Endothelial cell of umbilical vein (primary cell): Measurements from ENCODE around the gene ITGAE. TPM values are rescaled to one million over a fixed set of nuclear protein-coding genes. Genes with fewer than 3 reads are reported as not detected.
"Not testable (repeated sequence)": the region's sequence is repeated elsewhere in the genome, so short reads cannot be mapped to it uniquely, and the experiment has no call there.

Experiments used
- BruUV-seq: library from RNA; stranded (reverse); fragments of 400-500 nt; replicated peaks from 2 replicates; lab custom pipeline; 2021; lab: Mats Ljungman, UMichigan
- CTCF ChIA-PET: fragments of 300-600, 350-600 bp; sonication (Branson Sonifier 250); formaldehyde crosslinking; loops from one replicate; lab custom pipeline; 2021; ENCODE audit warnings: antibody characterized with exemption, inconsistent platforms; lab: Charles Lee
- POLR2A ChIA-PET: fragments of 300-600, 350-600 bp; sonication (Branson Sonifier 250); formaldehyde crosslinking; loops from one replicate; lab custom pipeline; 2021; ENCODE audit warnings: antibody characterized with exemption, inconsistent platforms; lab: Charles Lee
- DNase-seq: peaks from one replicate; pipeline ENCODE4 v3.0.0-alpha.2; 2011; ENCODE audit warnings: low read depth, low spot score
- FAIRE-seq: peaks from 2 replicates; lab custom pipeline; 2011; peaks lifted over from hg19 to GRCh38; lab: Jason Lieb, UNC
- H2AFZ ChIP-seq: 2 replicates; pipeline ENCODE4 v1.6.0; 2012; ENCODE audit warnings: low read depth, low read length, control low read depth, inconsistent platforms
- H3K27ac ChIP-seq: 2 replicates; pipeline ENCODE4 v1.5.1; 2011; ENCODE audit warnings: low read depth, mild to moderate bottlenecking, control low read depth, low read length, moderate library complexity; ENCODE audit not compliant: insufficient read depth
- H3K27me3 ChIP-seq, 2 experiments: 2 replicates each; pipeline versions ENCODE4 v1.6.0 to v1.6.1; 2011; ENCODE audit warnings: low read length in 2 of 2, mixed read lengths in 1 of 2; ENCODE audit not compliant: control insufficient read depth in 2 of 2, insufficient read depth in 2 of 2
- H3K36me3 ChIP-seq, 2 experiments: 2 replicates in 1 of 2; 3 replicates in 1 of 2; pipeline ENCODE4 v1.5.1; 2011; ENCODE audit warnings: low read length in 2 of 2, mild to moderate bottlenecking in 1 of 2, moderate library complexity in 1 of 2; ENCODE audit not compliant: control insufficient read depth in 2 of 2, insufficient read depth in 2 of 2; ENCODE audit errors: extremely low read depth in 1 of 2
- H3K4me1 ChIP-seq: 3 replicates; pipeline ENCODE4 v1.5.1; 2011; ENCODE audit warnings: mild to moderate bottlenecking, low read length; ENCODE audit not compliant: control insufficient read depth, insufficient read depth; ENCODE audit errors: extremely low read depth
- H3K4me2 ChIP-seq: 2 replicates; pipeline ENCODE4 v1.6.1; 2011; ENCODE audit warnings: low read length, control low read depth, mixed read lengths; ENCODE audit not compliant: insufficient read depth
- H3K4me3 ChIP-seq, 3 experiments: fragments of 200-600 bp in 1 of 3; sonication (generic), shearing (Covaris generic) in 1 of 3; replicated peaks in 1 of 3; 2 replicates each; pipeline ENCODE4 v1.5.1; 2011 to 2016; ENCODE audit warnings: control low read depth in 3 of 3, low read length in 3 of 3, mild to moderate bottlenecking in 2 of 3, inconsistent platforms in 1 of 3, low read depth in 1 of 3, moderate library complexity in 1 of 3; ENCODE audit not compliant: insufficient read depth in 1 of 3
- H3K79me2 ChIP-seq: 2 replicates; pipeline ENCODE4 v1.6.0; 2012; ENCODE audit warnings: low read length, inconsistent platforms; ENCODE audit not compliant: control insufficient read depth, insufficient read depth
- H3K9ac ChIP-seq: replicated peaks from 2 replicates; pipeline ENCODE3; 2011; ENCODE audit warnings: low read length, control low read depth; ENCODE audit not compliant: insufficient read depth; ENCODE audit errors: extremely low read depth
- H3K9me1 ChIP-seq: replicated peaks from 3 replicates; pipeline ENCODE4 v1.6.0; 2011; ENCODE audit warnings: mild to moderate bottlenecking, low read length; ENCODE audit not compliant: control insufficient read depth, insufficient read depth; ENCODE audit errors: extremely low read depth
- H3K9me3 ChIP-seq: replicated peaks from 2 replicates; pipeline ENCODE4 v1.5.1; 2012; ENCODE audit warnings: low read length, inconsistent platforms; ENCODE audit not compliant: control insufficient read depth, insufficient read depth
- H4K20me1 ChIP-seq: replicated peaks from 2 replicates; pipeline ENCODE3; 2011; ENCODE audit warnings: mild to moderate bottlenecking, low read length; ENCODE audit not compliant: control insufficient read depth, insufficient read depth; ENCODE audit errors: extremely low read depth
- EZH2 ChIP-seq: IDR thresholded peaks from 2 replicates; pipeline ENCODE4 v1.6.1; 2012; ENCODE audit warnings: borderline replicate concordance, low read depth, mild to moderate bottlenecking, moderate library complexity, low read length, inconsistent platforms; ENCODE audit not compliant: severe bottlenecking
- GATA2 ChIP-seq: IDR thresholded peaks from 2 replicates; pipeline ENCODE4 v1.7.0; 2011; ENCODE audit warnings: low read depth, mild to moderate bottlenecking, moderate library complexity, mixed read lengths, low read length; ENCODE audit not compliant: insufficient read length, insufficient read depth
- JUN ChIP-seq: IDR thresholded peaks from 2 replicates; pipeline ENCODE4 v1.6.1; 2011; ENCODE audit warnings: borderline replicate concordance, low read depth; ENCODE audit not compliant: insufficient read length, insufficient read depth
- MAX ChIP-seq: IDR thresholded peaks from 2 replicates; pipeline ENCODE4 v1.6.1; 2011; ENCODE audit not compliant: insufficient read depth, insufficient read length
- POLR2A ChIP-seq: IDR thresholded peaks from 2 replicates; pipeline ENCODE4 v1.6.1; 2012; ENCODE audit warnings: low read depth, mild to moderate bottlenecking, control low read depth, low read length
- POLR2AphosphoS5 ChIP-seq: IDR thresholded peaks from 2 replicates; pipeline ENCODE4 v1.6.1; 2012; ENCODE audit warnings: low read depth, mild to moderate bottlenecking, control low read depth, low read length, moderate library complexity; ENCODE audit not compliant: insufficient read depth
- dilution Hi-C: fragments of 300-500 bp; cut with MboI; formaldehyde crosslinking; loops from one replicate; pipeline ENCODE4 v1.15.0; 2019; ENCODE audit warnings: low sequenced_read_pairs; ENCODE audit not compliant: extremely low pct_ligation_motif_present
- intact Hi-C: fragments of 100-400 bp; cut with micrococcal nuclease; formaldehyde crosslinking; loops from one replicate; pipeline ENCODE4 v1.10.0; 2022
- polyA plus RNA-seq, 4 experiments: library from polyadenylated mRNA; depleted of rRNA in 3 of 4; stranded (reverse) in 3 of 4; unstranded in 1 of 4; fragments of >200 nt; gene quantifications; 2 replicates each; pipeline versions ENCODE4 v1.2.1 to v1.2.3, GENCODE V29; 2011 to 2012; ENCODE audit warnings: missing spikeins in 1 of 4
- total RNA-seq: library from RNA; stranded (reverse); gene quantifications from 2 replicates; pipeline ENCODE4 v1.2.3, GENCODE V29; 2021

ITGAE gene
- total and polyA plus RNA-seq, 2 donors (not counting 3 experiments of a cell fraction or from before 2014, with no cell fraction given), result 29.6 to 71.6 TPM

GRCh38 chr17:3735515-3735914 lies 65.5 kb downstream of the ITGAE start:
- no peak for TF ChIP-seq MAX
- no peak for TF ChIP-seq POLR2AphosphoS5
- TF ChIP-seq GATA2, result no peak
- no peak for TF ChIP-seq JUN
- TF ChIP-seq POLR2A, result no peak
- TF ChIP-seq EZH2, result no peak
- H3K4me1 ChIP-seq, result no peaks in the 10 kb centered on the region
- BruUV-seq, result no TSS peak
- peaks cover 0 to 5% of the 10 kb centered on the region in 2 experiments for H3K27me3 ChIP-seq
- dilution Hi-C loops, result no loop called here
- H2AFZ ChIP-seq, result no peak overlapping the region
- ChIA-PET POLR2A (interaction anchor here (0.6 kb wide), 1 partner anchor 52 kb away, joined by 5 read pairs; no protein-coding TSS in a partner anchor), CTCF (interaction anchor here (0.8 to 6.1 kb wide), 9 partner anchors 8 to 178 kb away, joined by 3 to 63 read pairs (median 5); partner anchors contain the start of genes HASPIN and NCBP3)
- H3K9ac ChIP-seq, result no peak overlapping the region
- H3K4me2 ChIP-seq, result no peak overlapping the region
- no peaks in the 10 kb centered on the region for H3K9me1 ChIP-seq
- intact Hi-C loops, result loop anchor here (5.0 kb wide), 2 partner anchors 112 to 688 kb away; partner anchors contain the start of gene NCBP3
- no peaks in the 10 kb centered on the region for H3K9me3 ChIP-seq
- H3K79me2 ChIP-seq, result no peaks in the 10 kb centered on the region
- DNase-seq (no peak), FAIRE-seq (no peak)
- no peak overlapping the region for H3K4me3 ChIP-seq
- no peaks in the 10 kb centered on the region for H4K20me1 ChIP-seq
- H3K36me3 ChIP-seq, result no peaks in the 10 kb centered on the region
- H3K27ac ChIP-seq, result no peak overlapping the region

GRCh38 chr17:3734911-3735276 lies 66.1 kb downstream of the ITGAE start:
- H3K9me1 ChIP-seq, H3K27ac ChIP-seq, H3K27me3 ChIP-seq, POLR2A ChIA-PET, H3K79me2 ChIP-seq, BruUV-seq, H2AFZ ChIP-seq, H3K9ac ChIP-seq, FAIRE-seq, H3K4me3 ChIP-seq, H4K20me1 ChIP-seq, H3K9me3 ChIP-seq, H3K4me1 ChIP-seq, H3K4me2 ChIP-seq, H3K36me3 ChIP-seq, dilution Hi-C loops, DNase-seq: not testable (repeated sequence)
- CTCF ChIA-PET, result interaction anchor here (0.7 to 6.1 kb wide), 13 partner anchors 7 to 179 kb away, joined by 3 to 63 read pairs (median 5); partner anchors contain the start of genes NCBP3 and P2RX5
- intact Hi-C loops, result loop anchor here (1.0 to 5.0 kb wide), 3 partner anchors 32 to 688 kb away; partner anchors contain the start of gene NCBP3
